Thyroid gland (tissue), 4 donors: ENCODE data around the gene FAM200C.
A peak's percentile ranks its signal among the peaks of the same experiment; 100 is the strongest.

ENCODE experiments used
- POLR2A ChIP-seq, 2 donors: fragments of 450-650 bp; IDR thresholded peaks; one replicate each; pipeline ENCODE4 v1.6.1; 2017; ENCODE audit warnings: antibody characterized with exemption in 2 of 2, mild to moderate bottlenecking in 2 of 2, moderate library complexity in 1 of 2
- TF ChIP-seq, protein P1 (sequence below), 6 experiments: fragments of 200-600 bp in 3 of 6; fragments of 450-650 bp in 3 of 6; sonication (generic) in 3 of 6; IDR thresholded peaks; one replicate each; pipeline ENCODE4 v1.5.1; 2016 to 2019; ENCODE audit warnings: antibody characterized with exemption in 6 of 6, mild to moderate bottlenecking in 2 of 6, inconsistent platforms in 1 of 6, moderate library complexity in 1 of 6

DNA sequence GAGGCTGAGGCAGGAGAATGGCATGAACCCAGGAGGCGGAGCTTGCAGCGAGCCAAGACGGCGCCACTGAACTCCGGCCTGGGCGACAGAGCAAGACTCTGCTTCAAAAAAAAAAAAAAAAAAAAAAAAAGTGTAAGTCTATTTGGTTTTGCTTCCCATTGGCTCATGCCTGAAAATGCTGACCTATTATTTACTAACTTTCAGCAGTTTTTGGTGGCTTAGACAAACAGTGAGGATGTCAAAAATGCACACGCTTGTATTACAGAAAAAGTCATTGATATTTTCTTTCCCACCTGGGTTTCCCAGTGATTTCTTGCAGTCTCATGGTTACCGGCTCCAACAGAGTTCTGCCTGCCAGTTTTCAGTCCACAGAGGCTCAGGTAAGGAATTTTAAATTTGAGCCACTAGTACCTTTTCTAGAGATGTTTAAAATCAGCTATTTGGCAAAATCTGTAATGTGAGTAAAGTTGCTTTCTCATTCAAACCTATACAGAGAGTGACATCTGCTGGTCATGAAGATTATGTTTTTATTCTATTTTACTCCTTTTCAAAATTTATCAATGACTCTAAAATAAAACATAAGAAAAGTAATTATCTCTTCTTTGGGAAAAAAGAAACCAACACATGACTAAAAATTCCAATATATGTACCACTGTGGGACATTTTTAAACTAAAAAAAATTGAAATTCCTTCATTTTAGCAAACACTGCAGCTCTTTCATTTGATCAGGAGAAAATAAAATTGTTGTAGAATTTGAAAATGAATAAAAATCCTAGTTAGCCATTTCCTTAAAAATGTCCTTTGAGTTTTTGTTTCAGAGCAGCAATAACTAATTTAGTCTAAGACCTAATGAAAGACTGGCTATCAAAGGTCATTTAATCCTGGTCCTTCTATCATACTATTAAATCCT is 8.8 kb downstream of the FAM200C start:
- TF ChIP-seq, protein P1, sequence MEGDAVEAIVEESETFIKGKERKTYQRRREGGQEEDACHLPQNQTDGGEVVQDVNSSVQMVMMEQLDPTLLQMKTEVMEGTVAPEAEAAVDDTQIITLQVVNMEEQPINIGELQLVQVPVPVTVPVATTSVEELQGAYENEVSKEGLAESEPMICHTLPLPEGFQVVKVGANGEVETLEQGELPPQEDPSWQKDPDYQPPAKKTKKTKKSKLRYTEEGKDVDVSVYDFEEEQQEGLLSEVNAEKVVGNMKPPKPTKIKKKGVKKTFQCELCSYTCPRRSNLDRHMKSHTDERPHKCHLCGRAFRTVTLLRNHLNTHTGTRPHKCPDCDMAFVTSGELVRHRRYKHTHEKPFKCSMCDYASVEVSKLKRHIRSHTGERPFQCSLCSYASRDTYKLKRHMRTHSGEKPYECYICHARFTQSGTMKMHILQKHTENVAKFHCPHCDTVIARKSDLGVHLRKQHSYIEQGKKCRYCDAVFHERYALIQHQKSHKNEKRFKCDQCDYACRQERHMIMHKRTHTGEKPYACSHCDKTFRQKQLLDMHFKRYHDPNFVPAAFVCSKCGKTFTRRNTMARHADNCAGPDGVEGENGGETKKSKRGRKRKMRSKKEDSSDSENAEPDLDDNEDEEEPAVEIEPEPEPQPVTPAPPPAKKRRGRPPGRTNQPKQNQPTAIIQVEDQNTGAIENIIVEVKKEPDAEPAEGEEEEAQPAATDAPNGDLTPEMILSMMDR (IDR thresholded peaks at IDR 0.05) = peak in 5 of 6 experiments; percentile 12 to 59 (median 53)
- TF ChIP-seq POLR2A (IDR thresholded peaks at IDR 0.05) = no peak
